Measurements from ENCODE around the gene SIGLECL1.

SIGLECL1 gene

GRCh38 chr19:51297406-51297805 is 46.5 kb downstream of the SIGLECL1 start:
- Histone ChIP-seq H2AFZ (ENCODE audit: low read length) (no peak overlapping the region), H3K4me2 (ENCODE audit: low read depth, low read length, poor library complexity, severe bottlenecking) (no peak overlapping the region), H4K20me1 (ENCODE audit: insufficient read depth, low read length, poor library complexity, severe bottlenecking) (no peaks in the 10 kb centered on the region), H3K36me3 (ENCODE audit: insufficient read depth, low read length) (no peaks in the 10 kb centered on the region), H3K27me3 (ENCODE audit: insufficient read depth, low read length, poor library complexity, severe bottlenecking) (no peaks in the 10 kb centered on the region), H3F3A (ENCODE audit: low read depth) (no peaks in the 10 kb centered on the region), H3K9me3 (ENCODE audit: insufficient read depth, low read depth, low read length) (no peaks in the 10 kb centered on the region), H3K4me3 (ENCODE audit: low read length, poor library complexity, severe bottlenecking) (no peak overlapping the region), H3K9ac (ENCODE audit: low read depth, low read length, poor library complexity, severe bottlenecking) (no peak overlapping the region), H3K9me2 (replicated peaks; ENCODE audit: low read depth, low read length) (no peaks in the 10 kb centered on the region), H3K79me2 (ENCODE audit: insufficient read depth, low read length) (no peaks in the 10 kb centered on the region), H3K4me1 (ENCODE audit: insufficient read depth, low read length, poor library complexity, severe bottlenecking) (no peaks in the 10 kb centered on the region)
- no peak for TF ChIP-seq CTCF (conservative IDR thresholded peaks at IDR 0.05; ENCODE audit: low read length)
- TF ChIP-seq EZH2phosphoT487 (IDR thresholded peaks at IDR 0.05; ENCODE audit: borderline replicate concordance): no peak

GRCh38 chr19:51301266-51301665 is 50.4 kb downstream of the SIGLECL1 start:
- H3K9ac ChIP-seq (ENCODE audit: low read depth, low read length, poor library complexity, severe bottlenecking): no peak overlapping the region
- H3K4me3 ChIP-seq (ENCODE audit: low read length, poor library complexity, severe bottlenecking): no peak overlapping the region
- H3K9me2 ChIP-seq (replicated peaks; ENCODE audit: low read depth, low read length): no peaks in the 10 kb centered on the region
- H3K9me3 ChIP-seq (ENCODE audit: insufficient read depth, low read depth, low read length): peaks cover 4% of the 10 kb centered on the region; the same call in 1 of the 2 replicates
- H3K36me3 ChIP-seq (ENCODE audit: insufficient read depth, low read length): no peaks in the 10 kb centered on the region
- H3K4me1 ChIP-seq (ENCODE audit: insufficient read depth, low read length, poor library complexity, severe bottlenecking): no peaks in the 10 kb centered on the region
- H3K79me2 ChIP-seq (ENCODE audit: insufficient read depth, low read length): no peaks in the 10 kb centered on the region
- H4K20me1 ChIP-seq (ENCODE audit: insufficient read depth, low read length, poor library complexity, severe bottlenecking): no peaks in the 10 kb centered on the region
- TF ChIP-seq EZH2phosphoT487 (IDR thresholded peaks at IDR 0.05; ENCODE audit: borderline replicate concordance) (no peak), CTCF (conservative IDR thresholded peaks at IDR 0.05; ENCODE audit: low read length) (no peak)
- no peaks in the 10 kb centered on the region for H3K27me3 ChIP-seq (ENCODE audit: insufficient read depth, low read length, poor library complexity, severe bottlenecking)
- H3K4me2 ChIP-seq (ENCODE audit: low read depth, low read length, poor library complexity, severe bottlenecking): no peak overlapping the region
- H2AFZ ChIP-seq (ENCODE audit: low read length): no peak overlapping the region
- H3F3A ChIP-seq (ENCODE audit: low read depth): no peaks in the 10 kb centered on the region

GRCh38 chr19:51305479-51305878 is 54.6 kb downstream of the SIGLECL1 start:
- no peaks in the 10 kb centered on the region for H4K20me1 ChIP-seq (ENCODE audit: insufficient read depth, low read length, poor library complexity, severe bottlenecking)
- no peak overlapping the region for H3K4me3 ChIP-seq (ENCODE audit: low read length, poor library complexity, severe bottlenecking)
- no peaks in the 10 kb centered on the region for H3F3A ChIP-seq (ENCODE audit: low read depth)
- H3K36me3 ChIP-seq (ENCODE audit: insufficient read depth, low read length): no peaks in the 10 kb centered on the region
- no peaks in the 10 kb centered on the region for H3K27me3 ChIP-seq (ENCODE audit: insufficient read depth, low read length, poor library complexity, severe bottlenecking)
- no peak overlapping the region for H3K4me2 ChIP-seq (ENCODE audit: low read depth, low read length, poor library complexity, severe bottlenecking)
- no peak overlapping the region for H2AFZ ChIP-seq (ENCODE audit: low read length)
- TF ChIP-seq EZH2phosphoT487 (IDR thresholded peaks at IDR 0.05; ENCODE audit: borderline replicate concordance) (no peak), CTCF (conservative IDR thresholded peaks at IDR 0.05; ENCODE audit: low read length) (no peak)
- no peaks in the 10 kb centered on the region; the same call in 1 of the 2 replicates for H3K9me2 ChIP-seq (replicated peaks; ENCODE audit: low read depth, low read length)
- H3K79me2 ChIP-seq (ENCODE audit: insufficient read depth, low read length): no peaks in the 10 kb centered on the region
- peaks cover 10% of the 10 kb centered on the region; the same call in 1 of the 2 replicates for H3K9me3 ChIP-seq (ENCODE audit: insufficient read depth, low read depth, low read length)
- H3K9ac ChIP-seq (ENCODE audit: low read depth, low read length, poor library complexity, severe bottlenecking): no peak overlapping the region
- H3K4me1 ChIP-seq (ENCODE audit: insufficient read depth, low read length, poor library complexity, severe bottlenecking): no peaks in the 10 kb centered on the region

Data from Loucy (cell line).